ENCODE measurements around the gene LAYN.

Gene LAYN

GRCh38 chr11:111531687-111532364 lies 8.7 kb upstream of the LAYN start:
- peak; percentile 59 for DNase-seq

GRCh38 chr11:111532365-111532709 lies 8.2 kb upstream of the LAYN start:
- no peak for DNase-seq

- DNase-seq, result no peak
Measured at GRCh38 chr11:111535281-111535680, 5.2 kb upstream of the LAYN start.

- no peak for DNase-seq
Measured at GRCh38 chr11:111537336-111537860, 3.1 kb upstream of the LAYN start.

- no peak for DNase-seq
Measured at GRCh38 chr11:111538407-111539114, 2.0 kb upstream of the LAYN start.

- DNase-seq, result peak; percentile 53
Measured at GRCh38 chr11:111539426-111540113, 950 bp upstream of the LAYN start.

- no peak for DNase-seq
Measured at GRCh38 chr11:111540937-111541253, 375 bp downstream of the LAYN start.

GRCh38 chr11:111541254-111542061 lies 938 bp downstream of the LAYN start:
- DNase-seq, result no peak

GRCh38 chr11:111542606-111543275 lies 2.2 kb downstream of the LAYN start:
- no peak for DNase-seq

GRCh38 chr11:111548525-111548924 lies 8.0 kb downstream of the LAYN start:
- no peak for DNase-seq

GRCh38 chr11:111549196-111549868 lies 8.8 kb downstream of the LAYN start:
- DNase-seq, result no peak

- no peak for DNase-seq
Measured at GRCh38 chr11:111549869-111550203, 9.3 kb downstream of the LAYN start.

- no peak for DNase-seq
Measured at GRCh38 chr11:111550258-111550657, 9.7 kb downstream of the LAYN start.

- no peak for DNase-seq
Measured at GRCh38 chr11:111554532-111554931, 14.0 kb downstream of the LAYN start.

GRCh38 chr11:111555255-111555654 lies 14.7 kb downstream of the LAYN start:
- no peak for DNase-seq

GRCh38 chr11:111557425-111558111 lies 17.0 kb downstream of the LAYN start:
- DNase-seq, result no peak

- DNase-seq, result no peak
Measured at GRCh38 chr11:111559800-111560464, 19.4 kb downstream of the LAYN start.

- no peak for DNase-seq
Measured at GRCh38 chr11:111560800-111561199, 20.3 kb downstream of the LAYN start.

- DNase-seq, result no peak
Measured at GRCh38 chr11:111561306-111561705, 20.8 kb downstream of the LAYN start.

GRCh38 chr11:111561791-111562325 lies 21.3 kb downstream of the LAYN start:
- DNase-seq, result no peak

All from activated CD4-positive, CD25-positive, alpha-beta regulatory T cell treated with anti-CD3 and anti-CD28 coated beads, Interleukin-2, amount 50 U/mL, for 72 hours (primary cell).